ENCODE results near the gene DPYD. TPM values are rescaled to one million over a fixed set of nuclear protein-coding genes. Genes with fewer than 3 reads are reported as not detected.

The DPYD gene
- total RNA-seq, 1 experiment from 2014 or later, result 24.5 TPM

- Histone ChIP-seq H3K36me3 (peaks cover 5% of the 10 kb centered on the region; the same call in 1 of the 2 replicates), H3K4me3 (no peak overlapping the region), H3K9me3 (no peaks in the 10 kb centered on the region), H3K27me3 (no peaks in the 10 kb centered on the region)
- no peak for DNase-seq
These were observed 343.2 kb downstream of the DPYD start for GRCh38 chr1:97577613-97578012.

GRCh38 chr1:97573553-97573952 is 347.3 kb downstream of the DPYD start:
- peaks cover 5% of the 10 kb centered on the region; the same call in 1 of the 2 replicates for H3K36me3 ChIP-seq
- no peak for DNase-seq
- H3K4me3 ChIP-seq, result no peak overlapping the region
- no peaks in the 10 kb centered on the region for H3K27me3 ChIP-seq
- H3K9me3 ChIP-seq, result no peaks in the 10 kb centered on the region

GRCh38 chr1:97572561-97572960 is 348.3 kb downstream of the DPYD start:
- peaks cover 5% of the 10 kb centered on the region for H3K36me3 ChIP-seq
- no peaks in the 10 kb centered on the region for H3K27me3 ChIP-seq
- DNase-seq, result no peak
- H3K4me3 ChIP-seq, result no peak overlapping the region
- H3K9me3 ChIP-seq, result no peaks in the 10 kb centered on the region

GRCh38 chr1:97571760-97572159 is 349.1 kb downstream of the DPYD start:
- DNase-seq, result no peak
- peaks cover 5% of the 10 kb centered on the region for H3K36me3 ChIP-seq

GRCh38 chr1:97570691-97571090 is 350.1 kb downstream of the DPYD start:
- H3K36me3 ChIP-seq, result peaks cover 5% of the 10 kb centered on the region
- no peaks in the 10 kb centered on the region for H3K9me3 ChIP-seq
- DNase-seq, result no peak
- H3K4me3 ChIP-seq, result no peak overlapping the region
- H3K27me3 ChIP-seq, result no peaks in the 10 kb centered on the region

More at GRCh38 chr1:97571760-97572159, 349.1 kb downstream of the DPYD start:
- H3K27me3 ChIP-seq, result no peaks in the 10 kb centered on the region
- no peak overlapping the region for H3K4me3 ChIP-seq
- no peaks in the 10 kb centered on the region for H3K9me3 ChIP-seq

- Histone ChIP-seq H3K27me3 (no peaks in the 10 kb centered on the region), H3K9me3 (no peaks in the 10 kb centered on the region), H3K4me3 (no peak overlapping the region), H3K36me3 (no peaks in the 10 kb centered on the region; the same call in 1 of the 2 replicates)
- no peak for DNase-seq
These were observed 353.7 kb downstream of the DPYD start for GRCh38 chr1:97567000-97567749.

- H3K27me3 ChIP-seq, result no peaks in the 10 kb centered on the region
These were observed 354.9 kb downstream of the DPYD start for GRCh38 chr1:97565886-97566285.

GRCh38 chr1:97563926-97564325 is 356.9 kb downstream of the DPYD start:
- DNase-seq, result no peak
- no peaks in the 10 kb centered on the region; the same call in 1 of the 2 replicates for H3K36me3 ChIP-seq
- H3K4me3 ChIP-seq, result no peak overlapping the region
- no peaks in the 10 kb centered on the region for H3K27me3 ChIP-seq
- no peaks in the 10 kb centered on the region for H3K9me3 ChIP-seq

More at GRCh38 chr1:97565886-97566285, 354.9 kb downstream of the DPYD start:
- DNase-seq, result no peak
- no peaks in the 10 kb centered on the region; the same call in 1 of the 2 replicates for H3K36me3 ChIP-seq
- H3K9me3 ChIP-seq, result no peaks in the 10 kb centered on the region
- no peak overlapping the region for H3K4me3 ChIP-seq

- Histone ChIP-seq H3K27me3 (no peaks in the 10 kb centered on the region), H3K36me3 (peaks cover 10% of the 10 kb centered on the region), H3K4me3 (no peak overlapping the region), H3K9me3 (no peaks in the 10 kb centered on the region; the same call in 1 of the 2 replicates)
- DNase-seq, result no peak
These were observed 358.8 kb downstream of the DPYD start for GRCh38 chr1:97562081-97562480.

GRCh38 chr1:97560714-97561113 is 360.1 kb downstream of the DPYD start:
- Histone ChIP-seq H3K9me3 (no peaks in the 10 kb centered on the region; the same call in 1 of the 2 replicates), H3K4me3 (no peak overlapping the region), H3K27me3 (no peaks in the 10 kb centered on the region), H3K36me3 (peaks cover 10% of the 10 kb centered on the region)
- DNase-seq, result no peak

- H3K4me3 ChIP-seq, result no peak overlapping the region
- H3K9me3 ChIP-seq, result no peaks in the 10 kb centered on the region; the same call in 1 of the 2 replicates
- DNase-seq, result no peak
- no peaks in the 10 kb centered on the region for H3K27me3 ChIP-seq
- H3K36me3 ChIP-seq, result peaks cover 10% of the 10 kb centered on the region
These were observed 366.9 kb downstream of the DPYD start for GRCh38 chr1:97553971-97554370.

- no peaks in the 10 kb centered on the region for H3K36me3 ChIP-seq
- H3K9me3 ChIP-seq, result no peaks in the 10 kb centered on the region
- no peaks in the 10 kb centered on the region for H3K27me3 ChIP-seq
- DNase-seq, result no peak
- H3K4me3 ChIP-seq, result no peak overlapping the region
These were observed 369.7 kb downstream of the DPYD start for GRCh38 chr1:97551113-97551512.

- no peaks in the 10 kb centered on the region for H3K36me3 ChIP-seq
These were observed 375.4 kb downstream of the DPYD start for GRCh38 chr1:97545446-97545845.

GRCh38 chr1:97540346-97540888 is 380.4 kb downstream of the DPYD start:
- Histone ChIP-seq H3K4me3 (no peak overlapping the region), H3K9me3 (no peaks in the 10 kb centered on the region), H3K27me3 (no peaks in the 10 kb centered on the region), H3K36me3 (no peaks in the 10 kb centered on the region)
- DNase-seq, result no peak

More at GRCh38 chr1:97545446-97545845, 375.4 kb downstream of the DPYD start:
- DNase-seq, result no peak
- no peaks in the 10 kb centered on the region for H3K27me3 ChIP-seq
- no peaks in the 10 kb centered on the region for H3K9me3 ChIP-seq
- no peak overlapping the region for H3K4me3 ChIP-seq

- no peaks in the 10 kb centered on the region for H3K27me3 ChIP-seq
- no peaks in the 10 kb centered on the region for H3K36me3 ChIP-seq
- no peaks in the 10 kb centered on the region for H3K9me3 ChIP-seq
- DNase-seq, result no peak
- H3K4me3 ChIP-seq, result no peak overlapping the region
These were observed 382.7 kb downstream of the DPYD start for GRCh38 chr1:97538113-97538512.

- H3K9me3 ChIP-seq, result no peaks in the 10 kb centered on the region
- no peaks in the 10 kb centered on the region for H3K36me3 ChIP-seq
- no peak for DNase-seq
These were observed 387.5 kb downstream of the DPYD start for GRCh38 chr1:97533358-97533757.

GRCh38 chr1:97529600-97529999 is 391.2 kb downstream of the DPYD start:
- Histone ChIP-seq H3K36me3 (no peaks in the 10 kb centered on the region), H3K4me3 (no peak overlapping the region), H3K9me3 (no peaks in the 10 kb centered on the region), H3K27me3 (no peaks in the 10 kb centered on the region)
- DNase-seq, result no peak

More at GRCh38 chr1:97533358-97533757, 387.5 kb downstream of the DPYD start:
- Histone ChIP-seq H3K4me3 (no peak overlapping the region), H3K27me3 (no peaks in the 10 kb centered on the region)

GRCh38 chr1:97524211-97524610 is 396.6 kb downstream of the DPYD start:
- DNase-seq, result no peak
- no peak overlapping the region for H3K4me3 ChIP-seq
- no peaks in the 10 kb centered on the region for H3K27me3 ChIP-seq
- H3K36me3 ChIP-seq, result no peaks in the 10 kb centered on the region; the same call in 1 of the 2 replicates
- H3K9me3 ChIP-seq, result no peaks in the 10 kb centered on the region; the same call in 1 of the 2 replicates

Measured in MG63 (cell line).